IMR-90 (cell line): ENCODE data around the gene PARD3. TPM values are rescaled to one million over a fixed set of nuclear protein-coding genes. Genes with fewer than 3 reads are reported as not detected.

Experiments
- ATAC-seq: fragments of 200-7000 bp; cut with Tn5 transposase; 2 replicates; pipeline ENCODE4 v1.9.1; 2020; ENCODE audit warnings: low read depth, mild to moderate bottlenecking, moderate library complexity
- BruUV-seq: library from RNA; stranded (reverse); fragments of 400-500 nt; replicated peaks from 2 replicates; lab custom pipeline; 2021; lab: Mats Ljungman, UMichigan
- CTCF ChIA-PET: fragments of 300-600 bp; formaldehyde crosslinking; extraction: SDS; loops from one replicate; lab custom pipeline; 2021; ENCODE audit warnings: antibody characterized with exemption; lab: Yijun Ruan, JAX
- POLR2A ChIA-PET: fragments of 300-600 bp; sonication (Branson Sonifier 250); formaldehyde crosslinking; loops from one replicate; lab custom pipeline; 2022; ENCODE audit warnings: antibody characterized with exemption; ENCODE audit not compliant: unreplicated experiment; lab: Charles Lee
- DNase-seq: peaks from one replicate; pipeline ENCODE4 v3.0.0; 2013
- H2AFZ ChIP-seq: replicated peaks from 2 replicates; pipeline ENCODE3; 2013; ENCODE audit warnings: low read length, mild to moderate bottlenecking; ENCODE audit not compliant: poor library complexity
- H2AK5ac ChIP-seq: 2 replicates; pipeline ENCODE4 v1.6.1; 2013; ENCODE audit warnings: low read depth, low read length, inconsistent platforms
- H2AK9ac ChIP-seq: replicated peaks from 2 replicates; pipeline ENCODE3; 2013; ENCODE audit warnings: mild to moderate bottlenecking, low read depth, low read length, moderate library complexity; ENCODE audit not compliant: poor library complexity
- H2BK120ac ChIP-seq: 2 replicates; pipeline ENCODE4 v1.6.1; 2013; ENCODE audit warnings: low read depth, low read length, inconsistent platforms
- H2BK15ac ChIP-seq: 3 replicates; pipeline ENCODE4 v1.6.1; 2013; ENCODE audit warnings: low read depth, low read length, inconsistent platforms
- H2BK20ac ChIP-seq: 2 replicates; pipeline ENCODE4 v1.6.1; 2013; ENCODE audit warnings: low read depth, mild to moderate bottlenecking, inconsistent platforms, low read length, moderate library complexity
- H2BK5ac ChIP-seq: 2 replicates; pipeline ENCODE4 v1.6.1; 2013; ENCODE audit warnings: mild to moderate bottlenecking, low read depth, low read length, inconsistent platforms; ENCODE audit not compliant: poor library complexity, severe bottlenecking
- H3K14ac ChIP-seq: replicated peaks from 2 replicates; pipeline ENCODE4 v1.6.1; 2013; ENCODE audit warnings: low read depth, low read length, inconsistent platforms
- H3K18ac ChIP-seq: 2 replicates; pipeline ENCODE4 v1.6.1; 2013; ENCODE audit warnings: low read depth, low read length, control low read depth
- H3K23ac ChIP-seq: 2 replicates; pipeline ENCODE4 v1.6.1; 2013; ENCODE audit warnings: low read depth, low read length, inconsistent platforms
- H3K27ac ChIP-seq: 2 replicates; pipeline ENCODE4 v1.5.1; 2013; ENCODE audit warnings: mild to moderate bottlenecking, control low read depth, low read length; ENCODE audit not compliant: insufficient read depth
- H3K27me3 ChIP-seq: 2 replicates; pipeline ENCODE4 v1.6.1; 2013; ENCODE audit warnings: low read length; ENCODE audit not compliant: control insufficient read depth, insufficient read depth
- H3K36me3 ChIP-seq: 2 replicates; pipeline ENCODE4 v1.6.1; 2013; ENCODE audit warnings: low read length, mixed read lengths; ENCODE audit not compliant: control insufficient read depth, insufficient read depth
- H3K4ac ChIP-seq: 2 replicates; pipeline ENCODE4 v1.6.1; 2013; ENCODE audit warnings: low read depth, low read length, inconsistent platforms
- H3K4me1 ChIP-seq: 2 replicates; pipeline ENCODE4 v1.6.1; 2013; ENCODE audit warnings: low read length, mixed read lengths; ENCODE audit not compliant: control insufficient read depth, insufficient read depth
- H3K4me2 ChIP-seq: 2 replicates; pipeline ENCODE4 v1.6.1; 2013; ENCODE audit warnings: low read depth, mild to moderate bottlenecking, control low read depth, low read length, moderate library complexity
- H3K4me3 ChIP-seq: 2 replicates; pipeline ENCODE4 v1.5.1; 2013; ENCODE audit warnings: low read depth, mild to moderate bottlenecking, control low read depth, low read length, moderate library complexity; ENCODE audit not compliant: insufficient read depth
- H3K56ac ChIP-seq: 2 replicates; pipeline ENCODE4 v1.6.1; 2013; ENCODE audit warnings: low read length, inconsistent platforms; ENCODE audit not compliant: insufficient read depth; ENCODE audit errors: extremely low read depth
- H3K79me1 ChIP-seq, 2 experiments: 2 replicates each; pipeline ENCODE4 v1.6.1; 2013; ENCODE audit warnings: low read length in 2 of 2, inconsistent platforms in 1 of 2, low read depth in 1 of 2
- H3K9ac ChIP-seq: 2 replicates; pipeline ENCODE4 v1.6.1; 2013; ENCODE audit warnings: low read depth, low read length, control low read depth
- H3K9me1 ChIP-seq: 2 replicates; pipeline ENCODE4 v1.6.1; 2013; ENCODE audit warnings: low read length, inconsistent platforms; ENCODE audit not compliant: insufficient read depth
- H3K9me3 ChIP-seq: 2 replicates; pipeline ENCODE4 v1.6.1; 2013; ENCODE audit warnings: low read length; ENCODE audit not compliant: control insufficient read depth, insufficient read depth
- H4K20me1 ChIP-seq: 2 replicates; pipeline ENCODE4 v1.6.1; 2013; ENCODE audit warnings: low read length, inconsistent platforms; ENCODE audit not compliant: insufficient read depth
- H4K5ac ChIP-seq: 2 replicates; pipeline ENCODE4 v1.6.1; 2013; ENCODE audit warnings: mild to moderate bottlenecking, low read depth, low read length, control low read depth
- H4K8ac ChIP-seq, 2 experiments: 2 replicates each; pipeline ENCODE4 v1.6.1; 2013; ENCODE audit warnings: low read depth in 2 of 2, low read length in 2 of 2, control low read depth in 1 of 2, inconsistent platforms in 1 of 2
- H4K91ac ChIP-seq: 2 replicates; pipeline ENCODE4 v1.6.1; 2013; ENCODE audit warnings: low read depth, low read length, inconsistent platforms; ENCODE audit not compliant: insufficient read depth
- BHLHE40 ChIP-seq: fragments of 150-350 bp; IDR thresholded peaks from 2 replicates; pipeline ENCODE4 v1.6.1; 2016; ENCODE audit warnings: mild to moderate bottlenecking, low read depth, low read length
- CEBPB ChIP-seq: IDR thresholded peaks from 2 replicates; pipeline ENCODE4 v1.6.1; 2012; ENCODE audit warnings: low read depth, low read length, improper control_type of control experiment
- CHD1 ChIP-seq: IDR thresholded peaks from 2 replicates; pipeline ENCODE4 v1.6.1; 2012; ENCODE audit warnings: low read depth, low read length, improper control_type of control experiment
- CTCF ChIP-seq: conservative IDR thresholded peaks from 2 replicates; pipeline ENCODE4 v1.5.1; 2012; ENCODE audit warnings: mild to moderate bottlenecking, low read depth, low read length, improper control_type of control experiment
- ELK1 ChIP-seq: fragments of 150-350 bp; IDR thresholded peaks from 2 replicates; pipeline ENCODE4 v1.6.1; 2016; ENCODE audit warnings: low read depth, mild to moderate bottlenecking, low read length, moderate library complexity, borderline replicate concordance
- FOS ChIP-seq: fragments of 150-350 bp; IDR thresholded peaks from 2 replicates; pipeline ENCODE4 v1.6.1; 2016; ENCODE audit warnings: low read depth, low read length
- MAZ ChIP-seq: IDR thresholded peaks from 2 replicates; pipeline ENCODE4 v1.6.1; 2012; ENCODE audit warnings: low read depth, mild to moderate bottlenecking, low read length, improper control_type of control experiment, moderate library complexity, borderline replicate concordance
- MXI1 ChIP-seq: IDR thresholded peaks from 2 replicates; pipeline ENCODE4 v1.6.1; 2012; ENCODE audit warnings: low read depth, mild to moderate bottlenecking, low read length, moderate library complexity, borderline replicate concordance
- NFE2L2 ChIP-seq: fragments of 150-350 bp; IDR thresholded peaks from 2 replicates; pipeline ENCODE4 v1.6.1; 2016; ENCODE audit warnings: low read depth, mild to moderate bottlenecking, low read length
- POLR2A ChIP-seq: IDR thresholded peaks from 2 replicates; pipeline ENCODE4 v1.6.1; 2012; ENCODE audit warnings: mild to moderate bottlenecking, low read depth, low read length
- RAD21 ChIP-seq: IDR thresholded peaks from 2 replicates; pipeline ENCODE4 v1.6.1; 2012; ENCODE audit warnings: low read length, improper control_type of control experiment
- RCOR1 ChIP-seq: IDR thresholded peaks from 2 replicates; pipeline ENCODE4 v1.6.1; 2012; ENCODE audit warnings: mild to moderate bottlenecking, low read length, improper control_type of control experiment; ENCODE audit not compliant: insufficient replicate concordance
- RFX5 ChIP-seq: IDR thresholded peaks from 2 replicates; pipeline ENCODE4 v1.8.0; 2012; ENCODE audit warnings: low read depth, mild to moderate bottlenecking, low read length, moderate library complexity
- SMC3 ChIP-seq: fragments of 150-350 bp; IDR thresholded peaks from 2 replicates; pipeline ENCODE4 v1.6.1; 2016; ENCODE audit warnings: low read depth, mild to moderate bottlenecking, antibody characterized with exemption, low read length, moderate library complexity
- USF2 ChIP-seq: fragments of 150-350 bp; IDR thresholded peaks from 2 replicates; pipeline ENCODE4 v1.6.1; 2017; ENCODE audit warnings: mild to moderate bottlenecking, antibody characterized with exemption, low read length, low read depth
- WGBS, 2 experiments: methylation state at CpG; one replicate each; pipeline versions ENCODE4 v1.1.5 to v1.1.7; 2013; ENCODE audit warnings: missing lambda C conversion rate in 2 of 2; ENCODE audit not compliant: insufficient read length in 1 of 2; ENCODE audit errors: extremely low coverage in 2 of 2; 5-methylcytosine and 5-hydroxymethylcytosine counted together
- dilution Hi-C: fragments of 300-500 bp; cut with HindIII; formaldehyde crosslinking; loops from one replicate; pipeline ENCODE4 v1.14.3; 2018; ENCODE audit warnings: low sequenced_read_pairs; ENCODE audit not compliant: unreplicated experiment
- in situ Hi-C: fragments of 300-500 bp; cut with MboI; formaldehyde crosslinking; loops from 3 replicates; pipeline ENCODE4 v1.14.3; 2019; ENCODE audit warnings: low sequenced_read_pairs, inconsistent platforms, mixed read lengths
- intact Hi-C: fragments of 100-400 bp; cut with micrococcal nuclease; formaldehyde crosslinking; loops from 2 replicates; pipeline ENCODE4 v1.10.0; 2022
- polyA plus RNA-seq, 3 experiments: library from polyadenylated mRNA; depleted of rRNA; stranded (reverse); fragments of >200 nt; gene quantifications; 2 replicates each; pipeline ENCODE4 v1.2.3, GENCODE V29; 2012; ENCODE audit warnings: low replicate concordance in 1 of 3
- total RNA-seq: library from RNA; depleted of rRNA; stranded (reverse); fragments of >200 nt; gene quantifications from 2 replicates; pipeline ENCODE4 v1.2.3, GENCODE V29; 2012

Gene PARD3
- total and polyA plus RNA-seq, 2 of the 4 experiments (the other 2 are of a cell fraction), result 14.6 to 37.5 TPM

GRCh38 chr10:34762603-34763299, 52.3 kb downstream of the PARD3 start:
- H3K4me3 ChIP-seq, result no peak overlapping the region
- intact Hi-C loops, result loop anchor here (1.0 kb wide), 1 partner anchor 21 kb away; no protein-coding TSS in a partner anchor
- DNase-seq (no peak), ATAC-seq (no peak)
- H3K9me3 ChIP-seq, result no peaks in the 10 kb centered on the region
- H4K5ac ChIP-seq, result no peak overlapping the region
- no peak overlapping the region for H3K27ac ChIP-seq
- in situ Hi-C loops, result no loop called here
- H3K4me2 ChIP-seq, result no peak overlapping the region
- 0 out of 2 replicates have a peak, but pooled peaks cover 3% of the 10 kb centered on the region for H3K9me1 ChIP-seq
- no peaks in the 10 kb centered on the region for H3K36me3 ChIP-seq
- BruUV-seq, result no TSS peak
- no peak overlapping the region for H3K4ac ChIP-seq
- H3K79me1 ChIP-seq, result peaks cover 14 to 65% of the 10 kb centered on the region in 2 experiments
- peaks cover 6% of the 10 kb centered on the region for H4K20me1 ChIP-seq
- WGBS, 2 experiments, result 100% methylated on average over 2 of the region's 5 CpGs; no CpG with 5 or more reads in 1 of the 2 experiments
- no peak overlapping the region for H3K56ac ChIP-seq
- no peak overlapping the region for H3K14ac ChIP-seq
- no peaks in the 10 kb centered on the region for H3K27me3 ChIP-seq
- H3K18ac ChIP-seq, result no peak overlapping the region
- H4K8ac ChIP-seq, result no peak overlapping the region
- dilution Hi-C loops, result no loop called here
- H2BK5ac ChIP-seq, result no peak overlapping the region
- H2AFZ ChIP-seq, result no peak overlapping the region
- H3K9ac ChIP-seq, result no peak overlapping the region
- H4K91ac ChIP-seq, result no peak overlapping the region
- H2AK9ac ChIP-seq, result no peak overlapping the region
- ChIA-PET POLR2A (no interaction called here), CTCF (interaction anchor here (1.2 kb wide), 1 partner anchor 38 kb away, joined by 3 read pairs; no protein-coding TSS in a partner anchor)
- H2BK15ac ChIP-seq, result no peak overlapping the region
- peaks cover 3% of the 10 kb centered on the region for H3K4me1 ChIP-seq
- H3K23ac ChIP-seq, result no peak overlapping the region
- no peak overlapping the region for H2BK20ac ChIP-seq
- no peak overlapping the region for H2AK5ac ChIP-seq
- no peak overlapping the region for H2BK120ac ChIP-seq
- TF ChIP-seq CEBPB, result no peak
- no peak for TF ChIP-seq RFX5
- no peak for TF ChIP-seq BHLHE40
- TF ChIP-seq NFE2L2, result no peak
- TF ChIP-seq MXI1, result no peak
- no peak for TF ChIP-seq MAZ
- no peak for TF ChIP-seq POLR2A
- TF ChIP-seq ELK1, result no peak
- TF ChIP-seq RAD21, result no peak
- TF ChIP-seq FOS, result no peak
- no peak for TF ChIP-seq USF2
- no peak for TF ChIP-seq RCOR1
- TF ChIP-seq CHD1, result no peak
- TF ChIP-seq CTCF, result no peak
- no peak for TF ChIP-seq SMC3
